ENCODE measurements around the gene ZFAND3.

DNA sequence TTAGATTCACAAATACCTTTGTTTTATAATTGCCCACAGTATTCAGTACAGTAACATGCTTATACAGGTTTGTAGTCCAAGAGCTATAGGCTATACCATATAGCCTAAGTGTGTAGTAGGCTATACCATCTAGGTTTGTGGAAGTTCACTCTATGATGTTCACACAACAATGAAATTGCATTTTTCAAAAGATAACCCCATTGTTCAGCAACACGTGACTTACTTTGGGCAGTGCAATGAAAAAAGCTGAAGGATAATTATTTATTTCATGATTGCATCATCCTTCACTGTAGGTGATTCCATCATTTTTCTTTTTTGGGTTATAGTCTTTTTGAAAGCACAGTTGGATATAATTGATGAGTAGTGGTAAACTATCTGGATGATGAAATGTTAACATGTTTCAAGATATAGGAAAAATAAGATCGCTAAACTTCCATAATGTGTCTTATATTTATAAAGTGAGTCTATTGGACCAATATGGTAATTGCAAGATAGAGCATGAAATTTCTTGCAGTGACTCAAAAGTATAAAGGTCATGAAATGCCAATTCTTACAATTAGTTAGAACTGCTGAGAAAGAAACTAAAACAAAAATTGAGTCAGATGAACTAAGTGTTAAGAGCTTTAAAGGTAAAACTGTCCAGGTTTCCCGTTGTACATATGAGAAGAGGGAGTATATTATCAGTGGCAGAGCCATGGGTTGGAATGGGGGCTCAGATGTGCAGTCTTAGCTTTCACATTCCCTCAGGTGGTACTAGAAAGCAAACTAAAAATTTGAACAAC is 164.4 kb downstream of the ZFAND3 start:
- TF ChIP-seq, protein P1, sequence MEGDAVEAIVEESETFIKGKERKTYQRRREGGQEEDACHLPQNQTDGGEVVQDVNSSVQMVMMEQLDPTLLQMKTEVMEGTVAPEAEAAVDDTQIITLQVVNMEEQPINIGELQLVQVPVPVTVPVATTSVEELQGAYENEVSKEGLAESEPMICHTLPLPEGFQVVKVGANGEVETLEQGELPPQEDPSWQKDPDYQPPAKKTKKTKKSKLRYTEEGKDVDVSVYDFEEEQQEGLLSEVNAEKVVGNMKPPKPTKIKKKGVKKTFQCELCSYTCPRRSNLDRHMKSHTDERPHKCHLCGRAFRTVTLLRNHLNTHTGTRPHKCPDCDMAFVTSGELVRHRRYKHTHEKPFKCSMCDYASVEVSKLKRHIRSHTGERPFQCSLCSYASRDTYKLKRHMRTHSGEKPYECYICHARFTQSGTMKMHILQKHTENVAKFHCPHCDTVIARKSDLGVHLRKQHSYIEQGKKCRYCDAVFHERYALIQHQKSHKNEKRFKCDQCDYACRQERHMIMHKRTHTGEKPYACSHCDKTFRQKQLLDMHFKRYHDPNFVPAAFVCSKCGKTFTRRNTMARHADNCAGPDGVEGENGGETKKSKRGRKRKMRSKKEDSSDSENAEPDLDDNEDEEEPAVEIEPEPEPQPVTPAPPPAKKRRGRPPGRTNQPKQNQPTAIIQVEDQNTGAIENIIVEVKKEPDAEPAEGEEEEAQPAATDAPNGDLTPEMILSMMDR (IDR thresholded peaks at IDR 0.05), result no peak
- TF ChIP-seq ZFX (IDR thresholded peaks at IDR 0.05; ENCODE audit: borderline replicate concordance), result no peak
